Stimulated activated CD4-positive, alpha-beta T cell treated with anti-CD3 and anti-CD28 coated beads, Interleukin-2, amount 100 ng/mL, for 24 hours (primary cell): ENCODE measurements around the gene RABGAP1L.
"Not testable (repeated sequence)": the region's sequence is repeated elsewhere in the genome, so short reads cannot be mapped to it uniquely, and the experiment has no call there.

Experiments used
- DNase-seq, 2 donors: peaks; one replicate each; pipeline ENCODE4 v3.0.0-alpha.2; 2020

The RABGAP1L gene

DNA sequence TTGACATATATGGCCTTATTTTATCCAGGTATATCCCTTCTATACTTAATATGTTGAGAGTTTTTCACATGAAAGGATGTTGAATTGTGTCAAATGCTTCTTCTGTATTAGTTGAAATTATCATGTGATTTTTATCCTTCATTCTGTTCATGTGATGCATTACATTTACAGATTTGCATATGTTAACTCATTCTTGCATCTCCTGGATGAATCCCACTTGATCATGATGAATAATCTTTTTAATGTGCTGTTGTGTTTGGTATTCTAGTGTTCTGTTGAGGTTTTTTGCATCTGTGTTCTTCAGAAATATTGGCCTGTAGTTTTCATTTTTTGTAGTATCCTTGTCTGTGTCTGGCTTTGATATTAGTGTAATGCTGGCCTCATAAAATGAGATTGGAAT is 150.2 kb downstream of the RABGAP1L start:
- DNase-seq, result no peak

DNA sequence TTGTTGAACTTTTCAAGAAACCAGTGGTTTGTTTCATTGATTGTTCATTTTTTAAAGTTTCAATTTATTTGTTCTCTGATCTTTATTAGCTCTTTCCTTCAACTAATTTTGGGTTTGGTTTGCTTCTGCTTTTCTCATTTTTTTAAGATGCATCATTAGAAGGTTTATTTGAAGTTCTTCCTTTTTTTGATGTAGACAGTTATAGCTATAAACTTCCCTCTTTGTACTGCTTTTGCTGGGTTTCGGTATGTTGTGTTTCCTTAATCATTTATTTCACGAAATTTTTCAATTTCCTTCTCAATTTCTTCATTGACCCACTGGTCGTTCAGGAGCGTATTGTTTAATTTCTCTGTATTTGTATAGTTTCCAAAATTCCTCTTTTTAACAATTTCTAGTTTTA is 155.1 kb downstream of the RABGAP1L start:
- DNase-seq, result no peak

DNA sequence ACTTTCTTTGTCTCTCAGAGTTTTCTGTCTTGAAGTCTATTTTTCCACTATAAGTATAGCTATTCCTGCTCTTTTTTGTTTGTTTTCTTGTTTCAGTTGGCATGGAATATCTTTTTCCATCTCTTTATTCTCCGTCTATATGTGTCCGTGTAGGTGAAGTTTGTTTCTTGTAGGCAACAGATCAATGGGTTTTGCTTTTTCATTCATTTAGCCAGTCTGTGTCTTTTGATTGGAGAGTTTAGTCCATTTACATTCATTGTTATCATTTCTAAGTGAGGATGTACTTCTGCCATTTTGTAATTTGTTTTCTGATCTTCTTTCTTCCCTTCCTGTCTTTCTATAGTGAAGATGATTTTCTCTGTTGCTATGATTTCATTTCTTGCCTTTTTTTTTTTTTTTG is 155.9 kb downstream of the RABGAP1L start:
- no peak for DNase-seq

GRCh38 chr1:174320897-174321296 is 161.6 kb downstream of the RABGAP1L start:
- DNase-seq, result not testable (repeated sequence)

- no peak for DNase-seq
Measured at GRCh38 chr1:174322202-174322862, 163.0 kb downstream of the RABGAP1L start.

DNA sequence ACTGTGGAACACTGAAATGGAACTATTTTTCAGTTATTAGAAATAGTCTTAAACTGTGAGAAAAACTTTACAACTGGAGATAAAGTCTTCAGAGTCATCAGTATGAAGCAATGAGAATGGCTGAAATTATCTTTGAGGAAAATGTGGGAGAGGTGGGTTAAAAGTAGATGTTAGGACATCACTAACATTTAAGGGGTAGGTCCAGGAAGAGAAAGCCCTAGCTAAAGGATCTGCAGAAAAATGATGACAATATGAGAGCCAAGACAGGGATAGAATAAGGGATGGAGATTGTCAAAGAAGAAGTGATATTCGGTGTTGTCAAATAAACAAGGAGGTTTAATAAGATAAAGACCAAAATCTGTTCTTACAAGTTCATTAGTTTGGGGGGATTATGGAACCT is 165.2 kb downstream of the RABGAP1L start:
- DNase-seq, result no peak

- no peak for DNase-seq
Measured at GRCh38 chr1:174324939-174325338, 165.6 kb downstream of the RABGAP1L start.

- DNase-seq, result no peak
Measured at GRCh38 chr1:174326278-174326677, 167.0 kb downstream of the RABGAP1L start.

DNA sequence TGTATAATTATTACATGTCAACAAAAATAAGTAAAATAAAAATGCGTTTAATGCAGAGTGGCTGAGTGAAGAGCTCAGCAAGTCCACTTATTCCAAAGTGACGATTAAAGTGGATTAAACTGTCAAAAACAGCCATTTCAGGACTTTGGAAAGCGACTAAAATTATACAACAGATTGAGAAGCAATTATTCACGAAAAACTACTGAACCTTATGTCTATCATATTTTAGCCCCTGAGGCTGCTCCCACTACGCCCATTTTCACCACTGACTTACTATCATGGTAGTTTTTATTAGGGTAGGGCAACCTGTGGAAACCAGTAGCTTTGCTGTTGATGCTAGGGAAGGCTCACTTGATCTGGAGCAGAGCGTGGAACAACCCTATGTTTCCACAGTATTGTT is 174.1 kb downstream of the RABGAP1L start:
- DNase-seq, result no peak

DNA sequence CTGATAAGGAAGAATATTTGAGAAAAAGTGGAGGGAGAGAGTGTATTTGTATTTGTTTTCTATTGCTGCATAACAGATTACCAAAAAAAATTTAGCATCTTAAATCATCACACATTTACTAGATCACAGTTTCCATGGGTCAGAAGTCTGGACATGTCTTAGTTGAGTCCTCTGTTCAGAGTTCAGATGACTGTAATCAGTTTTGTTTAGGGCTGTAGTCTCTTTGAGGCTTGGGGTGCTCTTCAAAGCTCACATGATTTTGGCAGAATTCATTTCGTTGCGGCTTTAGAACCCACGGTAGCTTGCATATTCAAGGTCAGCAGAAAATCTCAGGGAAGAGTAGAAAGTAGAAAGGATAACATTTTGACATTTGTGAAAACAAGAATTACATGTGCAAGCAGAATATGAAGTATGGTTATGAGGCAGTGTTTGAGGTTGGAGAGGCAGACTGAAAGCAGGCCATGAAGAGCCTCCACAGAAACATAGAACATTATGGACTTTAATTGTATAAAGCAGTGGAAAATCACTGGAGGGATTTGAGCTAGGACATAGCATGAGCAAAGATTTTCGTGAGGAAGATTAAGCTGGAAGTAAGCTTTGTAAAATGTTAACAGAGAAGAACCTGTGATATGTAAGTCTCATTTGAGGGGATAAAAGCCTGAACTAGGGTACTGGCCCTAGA is 177.8 kb downstream of the RABGAP1L start:
- DNase-seq, result no peak

GRCh38 chr1:174340404-174340803 is 181.1 kb downstream of the RABGAP1L start:
- DNase-seq, result not testable (repeated sequence)

DNA sequence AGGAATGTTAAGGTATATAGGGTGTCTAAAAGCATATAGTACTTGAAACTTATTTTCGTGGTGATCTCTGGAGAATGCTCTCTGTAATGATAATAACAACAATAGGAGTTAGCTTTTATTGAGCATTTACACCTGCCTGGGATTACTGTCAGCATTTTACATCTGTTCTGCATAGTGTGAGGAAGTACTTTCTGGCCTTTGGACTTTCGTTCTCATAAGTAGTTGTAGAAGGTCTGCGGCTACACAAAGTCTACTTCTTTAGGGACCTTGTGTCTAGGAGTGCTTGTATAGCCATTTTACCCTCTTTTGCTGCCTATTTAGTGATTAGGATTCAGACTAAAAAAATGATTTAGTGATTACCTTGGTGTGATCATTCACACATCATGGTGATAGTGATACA is 184.8 kb downstream of the RABGAP1L start:
- no peak for DNase-seq

DNA sequence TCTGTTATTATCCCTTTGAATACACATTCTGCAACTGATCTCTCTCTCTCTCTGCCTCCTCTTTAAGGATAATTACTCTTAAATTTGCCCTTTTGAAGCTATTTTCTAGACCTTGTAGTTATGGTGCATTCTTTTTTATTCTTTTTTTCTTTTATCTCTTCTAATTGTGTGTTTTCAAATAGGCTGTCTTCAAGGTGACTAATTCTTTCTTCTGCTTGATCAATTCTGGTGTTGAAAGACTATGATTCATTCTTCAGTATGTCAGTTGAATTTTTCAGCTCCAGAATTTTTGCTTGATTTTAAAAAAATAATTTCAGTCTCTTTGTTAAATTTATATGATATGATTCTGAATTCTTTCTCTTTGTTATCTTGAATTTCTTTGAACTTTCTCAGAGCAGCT is 192.8 kb downstream of the RABGAP1L start:
- DNase-seq, result no peak

DNA sequence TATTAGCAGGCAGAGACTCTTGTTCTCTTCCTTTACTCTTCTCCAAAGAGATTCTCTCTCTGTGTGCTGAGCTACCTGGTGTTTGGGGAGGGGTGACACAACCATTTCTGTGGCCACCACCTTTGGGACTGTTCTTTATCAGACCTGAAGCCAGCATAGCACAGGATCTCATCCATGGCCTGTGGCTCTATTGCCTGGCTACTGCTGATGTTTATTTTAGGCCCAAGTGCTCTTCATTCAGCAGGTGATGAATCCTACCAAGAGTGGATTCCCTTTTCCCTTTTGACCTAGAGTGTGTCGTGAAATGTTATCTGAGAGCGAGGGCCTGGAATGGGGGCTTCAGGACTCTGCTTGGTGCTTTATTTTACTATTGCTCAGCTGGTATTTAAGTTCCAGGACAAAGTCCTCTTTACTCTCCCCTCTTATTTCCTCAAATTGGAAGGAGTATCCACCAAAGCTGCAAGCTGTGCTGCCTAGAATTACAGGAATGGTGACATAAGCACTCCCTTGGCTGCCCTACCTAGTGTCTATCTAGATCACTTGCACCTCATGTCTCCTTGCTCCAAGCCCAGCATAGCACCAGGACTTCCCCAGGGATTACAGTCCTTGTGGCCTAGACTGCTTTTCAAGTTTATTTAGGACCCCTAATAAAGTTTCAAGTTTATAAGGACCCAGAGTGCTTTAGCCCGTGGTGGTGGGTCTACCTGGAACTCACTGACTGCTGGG is 193.7 kb downstream of the RABGAP1L start:
- DNase-seq, result no peak

- no peak for DNase-seq
Measured at GRCh38 chr1:174358344-174358743, 199.0 kb downstream of the RABGAP1L start.

- no peak for DNase-seq
Measured at GRCh38 chr1:174358786-174359453, 199.6 kb downstream of the RABGAP1L start.

GRCh38 chr1:174359454-174359805 is 200.1 kb downstream of the RABGAP1L start:
- no peak for DNase-seq

DNA sequence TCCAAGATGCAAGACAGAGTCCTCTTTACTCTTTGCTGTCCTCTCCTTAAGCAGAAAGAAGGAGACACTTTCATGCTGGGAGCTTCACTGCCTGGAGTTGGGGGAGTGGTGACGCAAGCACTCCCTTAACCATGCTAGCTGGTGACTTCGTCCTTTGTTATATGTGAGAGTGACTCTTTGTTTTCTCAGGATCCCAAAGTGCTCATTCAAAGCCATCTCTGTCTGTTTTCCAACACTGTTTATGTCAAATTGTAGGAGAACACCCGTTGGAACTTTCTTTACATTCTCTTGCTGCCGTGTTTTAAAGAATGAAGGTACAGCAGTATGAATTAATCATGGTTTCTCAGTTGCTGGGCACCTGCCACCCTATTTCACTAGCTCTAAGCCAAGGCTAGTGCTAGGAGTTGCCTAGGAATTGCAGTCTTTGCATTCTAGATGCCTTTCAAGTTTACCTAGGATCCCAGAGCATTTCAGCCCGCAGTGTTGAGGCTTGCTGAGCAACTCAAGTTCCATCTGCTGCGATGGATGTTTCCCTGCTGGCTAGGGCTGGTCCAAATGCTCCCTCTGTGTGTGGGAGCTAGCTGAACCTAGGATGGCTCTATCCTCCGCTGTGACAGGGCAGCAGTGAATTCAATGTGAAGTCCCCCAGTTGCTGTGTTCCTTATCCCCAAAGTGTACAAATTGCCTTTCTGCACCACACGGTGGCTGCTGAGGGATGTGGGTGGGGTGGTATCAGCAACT is 205.8 kb downstream of the RABGAP1L start:
- DNase-seq, result no peak

DNA sequence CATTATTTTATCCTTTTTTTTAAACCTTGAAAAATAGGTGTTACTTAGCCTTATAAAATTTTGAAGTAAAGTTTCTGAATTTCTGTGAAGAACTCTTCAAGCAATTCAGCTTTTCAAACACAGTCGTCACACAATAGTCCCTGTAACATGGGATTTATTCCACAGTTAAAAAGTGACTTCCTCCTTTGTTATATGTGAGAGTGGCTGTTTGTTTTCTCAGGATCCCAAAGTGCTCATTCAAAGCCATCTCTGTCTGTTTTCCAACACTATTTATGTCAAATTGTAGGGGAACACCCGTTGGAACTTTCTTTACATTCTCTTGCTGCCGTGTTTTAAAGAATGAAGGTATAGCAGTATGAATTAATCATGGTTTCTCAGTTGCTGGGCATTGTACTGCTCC is 207.6 kb downstream of the RABGAP1L start:
- no peak for DNase-seq

- no peak for DNase-seq
Measured at GRCh38 chr1:174367892-174368291, 208.6 kb downstream of the RABGAP1L start.

- no peak for DNase-seq
Measured at GRCh38 chr1:174376030-174376429, 216.7 kb downstream of the RABGAP1L start.

- DNase-seq, result no peak
Measured at GRCh38 chr1:174391716-174392115, 232.4 kb downstream of the RABGAP1L start.

GRCh38 chr1:174393885-174394284 is 234.6 kb downstream of the RABGAP1L start:
- DNase-seq, result no peak
